Mesenchymal stem cell (in vitro differentiated cells and primary cell): ENCODE data around the gene CERS6.

ENCODE experiments used
- DNase-seq: peaks from one replicate; pipeline ENCODE4 v3.0.0-alpha.2; 2013
- H2AFZ ChIP-seq: one replicate; pipeline ENCODE4 v1.6.1; 2013; ENCODE audit warnings: low read depth, mild to moderate bottlenecking, control low read depth, inconsistent platforms, low read length, moderate library complexity
- H2AK5ac ChIP-seq: 2 replicates; pipeline ENCODE4 v1.6.1; 2013; ENCODE audit warnings: low read length, moderate library complexity, mild to moderate bottlenecking, inconsistent platforms; ENCODE audit not compliant: severe bottlenecking
- H2BK120ac ChIP-seq: one replicate; pipeline ENCODE4 v1.6.1; 2013; ENCODE audit warnings: low read depth, mild to moderate bottlenecking, inconsistent platforms, low read length, moderate library complexity
- H2BK12ac ChIP-seq, 2 experiments: one replicate each; pipeline ENCODE4 v1.6.1; 2013; ENCODE audit warnings: inconsistent platforms in 2 of 2, low read length in 2 of 2, mild to moderate bottlenecking in 2 of 2, moderate library complexity in 2 of 2, control low read depth in 1 of 2
- H2BK15ac ChIP-seq: one replicate; pipeline ENCODE4 v1.6.1; 2013; ENCODE audit warnings: mild to moderate bottlenecking, low read depth, inconsistent platforms; ENCODE audit not compliant: poor library complexity, severe bottlenecking
- H2BK5ac ChIP-seq: 2 replicates; pipeline ENCODE4 v1.6.1; 2013; ENCODE audit warnings: low read depth, mild to moderate bottlenecking, low read length, control low read depth, inconsistent platforms; ENCODE audit not compliant: poor library complexity, severe bottlenecking
- H3K14ac ChIP-seq, 2 experiments: one replicate each; pipeline ENCODE4 v1.6.1; 2013; ENCODE audit warnings: inconsistent platforms in 2 of 2, low read length in 2 of 2, control low read depth in 1 of 2, mild to moderate bottlenecking in 1 of 2, moderate library complexity in 1 of 2
- H3K18ac ChIP-seq, 2 experiments: one replicate each; pipeline ENCODE4 v1.6.1; 2013; ENCODE audit warnings: inconsistent platforms in 2 of 2, low read length in 2 of 2, control low read depth in 1 of 2, low read depth in 1 of 2, mild to moderate bottlenecking in 1 of 2
- H3K23ac ChIP-seq, 2 experiments: one replicate each; pipeline ENCODE4 v1.6.1; 2013; ENCODE audit warnings: inconsistent platforms in 2 of 2, low read length in 2 of 2, mild to moderate bottlenecking in 2 of 2, moderate library complexity in 2 of 2, control low read depth in 1 of 2
- H3K27ac ChIP-seq: 2 replicates; pipeline ENCODE4 v1.5.1; 2013; ENCODE audit warnings: mild to moderate bottlenecking, moderate library complexity, low read length, control low read depth, inconsistent platforms; ENCODE audit not compliant: poor library complexity, severe bottlenecking
- H3K27me3 ChIP-seq, 2 experiments: 2 replicates each; pipeline versions ENCODE4 v1.6.1 to v1.7.0; 2013; ENCODE audit warnings: low read length in 2 of 2, mild to moderate bottlenecking in 2 of 2, moderate library complexity in 2 of 2, control low read depth in 1 of 2, inconsistent platforms in 1 of 2; ENCODE audit not compliant: control insufficient read depth in 1 of 2, insufficient read depth in 1 of 2
- H3K36me3 ChIP-seq, 2 experiments: 2 replicates each; pipeline versions ENCODE4 v1.6.1 to v1.7.0; 2013; ENCODE audit warnings: low read length in 2 of 2, control low read depth in 1 of 2, inconsistent platforms in 1 of 2, low read depth in 1 of 2, mild to moderate bottlenecking in 1 of 2; ENCODE audit not compliant: insufficient read depth in 2 of 2, control insufficient read depth in 1 of 2
- H3K4ac ChIP-seq, 2 experiments: one replicate each; pipeline ENCODE4 v1.6.1; 2013; ENCODE audit warnings: inconsistent platforms in 2 of 2, low read length in 2 of 2, mild to moderate bottlenecking in 2 of 2, moderate library complexity in 2 of 2, control low read depth in 1 of 2, low read depth in 1 of 2
- H3K4me1 ChIP-seq: 2 replicates; pipeline ENCODE4 v1.6.1; 2013; ENCODE audit warnings: low read depth, low read length, control low read depth; ENCODE audit not compliant: control insufficient read depth, insufficient read depth
- H3K4me2 ChIP-seq: 2 replicates; pipeline ENCODE4 v1.6.1; 2013; ENCODE audit warnings: low read length, mild to moderate bottlenecking, inconsistent platforms; ENCODE audit not compliant: poor library complexity, severe bottlenecking
- H3K4me3 ChIP-seq, 2 experiments: 2 replicates each; pipeline versions ENCODE4 v1.5.1 to v1.7.0; 2013; ENCODE audit warnings: low read length in 2 of 2, mild to moderate bottlenecking in 2 of 2, control low read depth in 1 of 2, low read depth in 1 of 2; ENCODE audit not compliant: insufficient read depth in 1 of 2
- H3K79me1 ChIP-seq: replicated peaks from 2 replicates; pipeline ENCODE4 v1.6.1; 2013; ENCODE audit warnings: mild to moderate bottlenecking, control low read depth, low read length, inconsistent platforms; ENCODE audit not compliant: poor library complexity, severe bottlenecking
- H3K9ac ChIP-seq: 2 replicates; pipeline ENCODE4 v1.7.0; 2013; ENCODE audit warnings: mild to moderate bottlenecking, low read length, moderate library complexity
- H3K9me3 ChIP-seq: 2 replicates; pipeline ENCODE4 v1.7.0; 2013; ENCODE audit warnings: mild to moderate bottlenecking, low read length; ENCODE audit not compliant: control insufficient read depth
- H4K8ac ChIP-seq: one replicate; pipeline ENCODE4 v1.6.1; 2013; ENCODE audit warnings: inconsistent platforms, mild to moderate bottlenecking, low read length, moderate library complexity
- H4K91ac ChIP-seq: one replicate; pipeline ENCODE4 v1.6.1; 2013; ENCODE audit warnings: mild to moderate bottlenecking, low read length, inconsistent platforms
- WGBS: methylation state at CpG from one replicate; pipeline ENCODE4 v1.1.7; 2013; ENCODE audit warnings: mixed read lengths; 5-methylcytosine and 5-hydroxymethylcytosine counted together

The CERS6 gene

GRCh38 chr2:168596881-168597655 lies 141.0 kb downstream of the CERS6 start:
- 92% methylated on average over 6 of the region's 6 CpGs for WGBS
- H3K27me3 ChIP-seq, result no peaks in the 10 kb centered on the region
- H3K9me3 ChIP-seq, result no peaks in the 10 kb centered on the region
- H3K18ac ChIP-seq, result no peak overlapping the region
- no peak overlapping the region for H3K4me3 ChIP-seq
- no peaks in the 10 kb centered on the region for H3K36me3 ChIP-seq
- no peak overlapping the region for H3K23ac ChIP-seq
- H3K4me1 ChIP-seq, result peaks cover 2% of the 10 kb centered on the region
- H2BK12ac ChIP-seq, result no peak overlapping the region
- H2BK15ac ChIP-seq, result no peak overlapping the region
- H3K4ac ChIP-seq, result no peak overlapping the region
- H2AK5ac ChIP-seq, result no peak overlapping the region
- H4K8ac ChIP-seq, result no peak overlapping the region
- H2BK120ac ChIP-seq, result no peak overlapping the region
- peaks cover 8% of the 10 kb centered on the region for H3K79me1 ChIP-seq
- H2BK5ac ChIP-seq, result no peak overlapping the region
- H3K9ac ChIP-seq, result no peak overlapping the region
- H4K91ac ChIP-seq, result no peak overlapping the region
- no peak for DNase-seq
- peak overlapping the region; percentile 14 for H2AFZ ChIP-seq
- no peak overlapping the region for H3K14ac ChIP-seq
- H3K4me2 ChIP-seq, result no peak overlapping the region
- no peak overlapping the region for H3K27ac ChIP-seq

- H2AFZ ChIP-seq, result no peak overlapping the region
- DNase-seq, result no peak
- H3K27ac ChIP-seq, result no peak overlapping the region
- 100% methylated on average over 1 of the region's 1 CpG for WGBS
- H3K14ac ChIP-seq, result no peak overlapping the region
- no peak overlapping the region for H4K91ac ChIP-seq
- H3K18ac ChIP-seq, result no peak overlapping the region
- H2BK5ac ChIP-seq, result no peak overlapping the region
- no peaks in the 10 kb centered on the region for H3K36me3 ChIP-seq
- no peak overlapping the region for H3K4ac ChIP-seq
- no peak overlapping the region for H3K9ac ChIP-seq
- H4K8ac ChIP-seq, result no peak overlapping the region
- H2BK12ac ChIP-seq, result no peak overlapping the region
- H3K4me3 ChIP-seq, result no peak overlapping the region
- H3K79me1 ChIP-seq, result peaks cover 8% of the 10 kb centered on the region
- no peak overlapping the region for H3K23ac ChIP-seq
- H2BK120ac ChIP-seq, result no peak overlapping the region
- H2BK15ac ChIP-seq, result no peak overlapping the region
- H3K27me3 ChIP-seq, result no peaks in the 10 kb centered on the region
- H2AK5ac ChIP-seq, result no peak overlapping the region
- H3K4me1 ChIP-seq, result no peaks in the 10 kb centered on the region
- no peak overlapping the region for H3K4me2 ChIP-seq
- no peaks in the 10 kb centered on the region for H3K9me3 ChIP-seq
Measured at GRCh38 chr2:168599738-168600137, 143.7 kb downstream of the CERS6 start.

GRCh38 chr2:168600949-168601348 lies 144.9 kb downstream of the CERS6 start:
- Histone ChIP-seq H3K9me3 (peaks cover 5% of the 10 kb centered on the region), H4K8ac (no peak overlapping the region), H3K9ac (no peak overlapping the region), H2BK15ac (no peak overlapping the region), H3K4ac (no peak overlapping the region), H3K27ac (no peak overlapping the region), H3K18ac (no peak overlapping the region), H3K14ac (no peak overlapping the region), H2AK5ac (no peak overlapping the region), H2BK5ac (no peak overlapping the region), H3K4me3 (no peak overlapping the region), H3K4me2 (no peak overlapping the region), H3K27me3 (no peaks in the 10 kb centered on the region), H2AFZ (no peak overlapping the region), H3K23ac (no peak overlapping the region), H2BK12ac (no peak overlapping the region), H2BK120ac (no peak overlapping the region), H3K79me1 (peaks cover 12% of the 10 kb centered on the region), H4K91ac (no peak overlapping the region), H3K4me1 (no peaks in the 10 kb centered on the region), H3K36me3 (no peaks in the 10 kb centered on the region)
- DNase-seq, result no peak
- WGBS, result 88% methylated on average over 2 of the region's 2 CpGs

GRCh38 chr2:168601741-168602140 lies 145.7 kb downstream of the CERS6 start:
- Histone ChIP-seq H2BK5ac (no peak overlapping the region), H4K8ac (no peak overlapping the region), H2AFZ (no peak overlapping the region), H3K4ac (no peak overlapping the region), H3K14ac (no peak overlapping the region), H3K27ac (no peak overlapping the region), H2BK120ac (no peak overlapping the region), H3K79me1 (peaks cover 13% of the 10 kb centered on the region), H3K4me1 (no peaks in the 10 kb centered on the region), H3K27me3 (no peaks in the 10 kb centered on the region), H2AK5ac (no peak overlapping the region), H3K36me3 (no peaks in the 10 kb centered on the region), H3K9me3 (peaks cover 5% of the 10 kb centered on the region), H3K18ac (no peak overlapping the region), H2BK12ac (no peak overlapping the region), H4K91ac (no peak overlapping the region), H3K9ac (no peak overlapping the region), H2BK15ac (no peak overlapping the region), H3K23ac (no peak overlapping the region), H3K4me3 (no peak overlapping the region), H3K4me2 (no peak overlapping the region)
- 100% methylated on average over 1 of the region's 3 CpGs for WGBS
- DNase-seq, result no peak
